HUDEP-2 (cell line): ENCODE results near the gene CACNA1G.

Experiments
- DNase-seq, 76 experiments: peaks; one replicate each; lab custom pipeline; 2025; ENCODE audit not compliant: unreplicated experiment in 76 of 76; lab: John Stamatoyannopoulos, UW

CACNA1G gene

GRCh38 chr17:50547035-50547735 lies 13.3 kb upstream of the CACNA1G start, which contains the start of gene SPATA20:
TSS of gene SPATA20 (plus strand) at chr17:50547174. CDS start at chr17:50547209, 35 bp downstream.
- peak in 73 of 76 experiments; percentile 29 to 90 (median 75) for DNase-seq

GRCh38 chr17:50547736-50548083 lies 12.8 kb upstream of the CACNA1G start:
- DNase-seq: peak in 27 of 76 experiments; percentile 9 to 39 (median 23)

- DNase-seq: no peak
Measured at GRCh38 chr17:50548831-50549230, 11.7 kb upstream of the CACNA1G start.

GRCh38 chr17:50549256-50549941 lies 11.1 kb upstream of the CACNA1G start:
- no peak for DNase-seq

GRCh38 chr17:50549969-50550368 lies 10.5 kb upstream of the CACNA1G start:
- DNase-seq: no peak

GRCh38 chr17:50550661-50551432 lies 9.7 kb upstream of the CACNA1G start:
- DNase-seq: peak in 35 of 76 experiments; percentile 8 to 70 (median 30)

GRCh38 chr17:50551433-50551815 lies 9.1 kb upstream of the CACNA1G start:
- no peak for DNase-seq

GRCh38 chr17:50551884-50552283 lies 8.6 kb upstream of the CACNA1G start:
- no peak for DNase-seq

- DNase-seq: no peak
Measured at GRCh38 chr17:50554201-50554600, 6.3 kb upstream of the CACNA1G start.

GRCh38 chr17:50556803-50557202 lies 3.7 kb upstream of the CACNA1G start:
- DNase-seq: no peak

GRCh38 chr17:50557630-50558029 lies 2.9 kb upstream of the CACNA1G start:
- no peak for DNase-seq

- DNase-seq: no peak
Measured at GRCh38 chr17:50558091-50558490, 2.4 kb upstream of the CACNA1G start.

- DNase-seq: no peak
Measured at GRCh38 chr17:50558581-50558940, 2.0 kb upstream of the CACNA1G start.

GRCh38 chr17:50558941-50559614 lies 1.4 kb upstream of the CACNA1G start:
- peak in 1 of 76 experiments; percentile 7 for DNase-seq

- peak in 41 of 76 experiments; percentile 6 to 58 (median 38) for DNase-seq
Measured at GRCh38 chr17:50559674-50560184, 786 bp upstream of the CACNA1G start.

- DNase-seq: no peak
Measured at GRCh38 chr17:50560931-50561745, 623 bp downstream of the CACNA1G start.

- DNase-seq: no peak
Measured at GRCh38 chr17:50561746-50562141, 1.2 kb downstream of the CACNA1G start.

GRCh38 chr17:50562242-50563091 lies 2.0 kb downstream of the CACNA1G start:
- no peak for DNase-seq

- DNase-seq: no peak
Measured at GRCh38 chr17:50563092-50563511, 2.6 kb downstream of the CACNA1G start.
